HG02763 (cell line): ENCODE results near the gene C1orf167.
A peak's percentile ranks its signal among the peaks of the same experiment; 100 is the strongest.
"Not testable (repeated sequence)": the region's sequence is repeated elsewhere in the genome, so short reads cannot be mapped to it uniquely, and the experiment has no call there.

Experiments used
- ATAC-seq: cut with Tn5 transposase; IDR thresholded peaks from one replicate; pipeline ENCODE4 v1.9.1; 2021; ENCODE audit warnings: mild to moderate bottlenecking, moderate library complexity; ENCODE audit not compliant: unreplicated experiment

Gene C1orf167

DNA sequence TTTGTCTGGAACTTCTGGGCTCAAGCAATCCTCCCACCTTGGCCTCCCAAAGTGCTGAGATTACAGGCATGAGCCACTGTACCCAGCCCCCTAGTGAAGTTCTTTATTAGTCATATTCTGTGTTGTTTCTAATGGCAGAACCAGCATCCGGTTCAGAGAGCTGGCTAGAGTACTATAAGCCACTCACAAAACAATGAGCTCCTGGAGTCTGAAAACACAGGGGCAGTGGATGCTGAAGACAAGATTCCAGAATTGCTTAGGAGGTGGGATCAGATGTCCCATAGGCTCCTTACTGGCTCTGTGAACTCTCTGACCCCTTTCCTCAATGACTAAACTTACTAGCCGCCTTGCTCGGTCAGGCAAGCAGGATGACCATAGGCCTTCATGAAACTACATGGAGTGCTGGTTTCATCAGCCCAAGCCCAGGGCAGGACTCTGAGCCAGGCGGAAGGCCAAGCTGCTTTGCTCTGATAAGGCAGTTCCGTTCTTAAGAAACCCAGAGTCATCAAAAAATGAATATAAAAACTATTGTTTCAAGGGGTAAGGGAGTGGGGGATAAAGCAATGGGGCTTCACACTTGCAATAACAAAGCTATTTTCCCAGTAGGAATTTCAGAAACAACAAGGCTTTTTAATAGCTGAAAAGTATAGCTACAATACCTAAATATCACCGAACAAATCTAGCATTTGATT lies 35.7 kb downstream of the C1orf167 start:
- no peak for ATAC-seq

DNA sequence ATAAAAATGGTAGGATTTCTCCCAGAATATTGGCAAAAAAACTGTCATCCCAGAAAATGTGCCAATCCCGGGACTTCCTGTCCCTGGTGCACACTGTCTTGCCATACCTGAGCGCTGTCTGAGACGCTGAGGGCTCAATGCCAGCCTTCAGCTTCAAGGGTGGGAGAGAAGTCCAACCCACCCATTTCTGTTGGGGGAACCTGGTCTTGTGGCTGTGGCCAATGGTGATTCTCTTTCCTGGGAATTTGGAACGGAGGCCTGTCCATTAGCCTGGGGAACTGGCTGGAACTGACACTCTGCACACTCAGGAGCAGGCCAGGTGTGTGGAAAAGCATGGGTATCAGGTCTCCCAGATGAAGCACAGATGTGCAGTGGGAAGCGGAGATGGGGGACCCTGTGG lies 37.1 kb downstream of the C1orf167 start:
- ATAC-seq: no peak

DNA sequence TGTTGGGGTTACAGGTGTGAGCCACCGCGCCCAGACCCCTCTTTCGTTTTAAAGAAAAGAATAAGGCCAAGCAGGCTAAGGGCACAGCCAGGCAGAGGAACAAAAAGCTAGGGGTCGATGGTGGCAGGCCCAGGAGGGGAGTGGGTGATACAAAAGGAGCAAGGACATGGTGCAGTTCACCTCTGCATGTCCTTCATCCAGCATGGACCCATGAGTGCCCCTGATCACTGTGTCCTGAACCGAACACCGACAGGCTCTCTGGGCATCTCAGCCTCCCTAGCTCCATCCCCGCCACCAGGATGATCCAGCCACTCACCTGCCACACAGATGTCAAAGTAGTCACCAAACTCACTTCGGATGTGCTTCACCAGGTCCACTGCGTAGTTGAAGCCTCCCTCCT lies 37.9 kb downstream of the C1orf167 start:
- no peak for ATAC-seq

DNA sequence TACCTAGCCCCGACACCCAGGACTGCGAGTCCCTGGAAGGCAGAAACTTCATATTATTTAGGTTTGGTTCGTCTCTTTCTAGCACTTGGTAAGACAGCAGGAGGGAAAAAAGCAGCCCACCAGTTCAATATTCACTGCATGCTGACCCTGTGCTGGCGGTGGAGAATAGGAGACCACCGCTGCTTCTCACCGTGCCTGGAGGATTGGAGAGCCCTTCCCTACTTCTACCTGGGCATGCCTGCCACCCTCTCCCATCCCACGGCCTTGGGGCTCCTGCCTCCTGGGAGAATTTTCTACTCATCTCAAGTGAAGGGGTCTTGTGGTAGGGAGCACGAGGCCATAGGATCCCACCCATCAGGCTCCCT lies 38.4 kb downstream of the C1orf167 start:
- no peak for ATAC-seq

DNA sequence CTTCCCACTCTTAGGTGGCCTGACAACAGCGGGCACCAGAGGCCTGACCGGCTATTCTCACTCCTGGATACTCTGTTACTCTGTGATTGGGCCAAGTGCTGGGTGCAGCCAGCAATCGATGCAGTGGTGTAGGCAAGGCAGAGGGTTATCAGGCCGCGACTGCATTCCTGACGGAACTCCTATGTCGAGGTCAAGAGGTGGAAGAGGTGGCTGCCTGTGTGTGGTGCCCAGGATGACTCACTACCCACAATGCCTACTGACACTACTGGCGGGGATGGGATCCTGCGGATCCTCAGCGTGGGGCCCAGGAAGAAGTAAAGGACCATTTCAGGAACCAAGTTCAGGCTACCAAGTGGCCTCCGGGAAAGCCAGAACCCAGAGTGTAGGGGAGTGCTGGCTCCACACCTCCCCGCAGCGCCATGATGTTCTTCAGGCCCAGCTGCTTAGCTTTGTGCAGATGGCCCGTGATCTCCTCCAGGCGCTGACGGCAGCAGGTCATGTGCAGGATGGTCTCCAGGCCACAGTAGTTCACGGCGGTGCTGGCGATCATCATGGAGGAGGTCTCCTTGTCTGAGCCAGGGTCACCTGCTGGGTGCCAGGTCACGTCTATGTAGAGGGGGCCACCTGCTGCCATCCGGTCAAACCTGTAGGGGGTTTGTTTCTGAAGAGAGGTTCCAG lies 38.9 kb downstream of the C1orf167 start:
- no peak for ATAC-seq

DNA sequence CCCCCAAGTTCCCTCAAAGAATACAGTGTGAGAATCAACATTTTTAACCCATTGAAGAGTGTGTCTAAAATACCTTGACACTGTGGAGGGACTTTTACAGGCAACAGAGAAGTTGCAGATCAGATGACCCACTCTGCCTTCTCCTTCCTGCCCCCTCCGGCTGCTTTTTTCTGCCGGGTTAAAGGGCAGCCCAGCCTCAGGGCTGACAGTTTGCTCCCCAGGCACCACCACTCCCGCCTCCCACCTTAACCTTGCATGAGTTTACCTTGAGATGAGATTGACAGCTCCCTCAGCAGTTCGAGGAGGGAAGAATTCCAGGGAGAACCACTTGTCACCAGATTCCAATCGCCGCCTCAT lies 40.6 kb downstream of the C1orf167 start:
- ATAC-seq: no peak

DNA sequence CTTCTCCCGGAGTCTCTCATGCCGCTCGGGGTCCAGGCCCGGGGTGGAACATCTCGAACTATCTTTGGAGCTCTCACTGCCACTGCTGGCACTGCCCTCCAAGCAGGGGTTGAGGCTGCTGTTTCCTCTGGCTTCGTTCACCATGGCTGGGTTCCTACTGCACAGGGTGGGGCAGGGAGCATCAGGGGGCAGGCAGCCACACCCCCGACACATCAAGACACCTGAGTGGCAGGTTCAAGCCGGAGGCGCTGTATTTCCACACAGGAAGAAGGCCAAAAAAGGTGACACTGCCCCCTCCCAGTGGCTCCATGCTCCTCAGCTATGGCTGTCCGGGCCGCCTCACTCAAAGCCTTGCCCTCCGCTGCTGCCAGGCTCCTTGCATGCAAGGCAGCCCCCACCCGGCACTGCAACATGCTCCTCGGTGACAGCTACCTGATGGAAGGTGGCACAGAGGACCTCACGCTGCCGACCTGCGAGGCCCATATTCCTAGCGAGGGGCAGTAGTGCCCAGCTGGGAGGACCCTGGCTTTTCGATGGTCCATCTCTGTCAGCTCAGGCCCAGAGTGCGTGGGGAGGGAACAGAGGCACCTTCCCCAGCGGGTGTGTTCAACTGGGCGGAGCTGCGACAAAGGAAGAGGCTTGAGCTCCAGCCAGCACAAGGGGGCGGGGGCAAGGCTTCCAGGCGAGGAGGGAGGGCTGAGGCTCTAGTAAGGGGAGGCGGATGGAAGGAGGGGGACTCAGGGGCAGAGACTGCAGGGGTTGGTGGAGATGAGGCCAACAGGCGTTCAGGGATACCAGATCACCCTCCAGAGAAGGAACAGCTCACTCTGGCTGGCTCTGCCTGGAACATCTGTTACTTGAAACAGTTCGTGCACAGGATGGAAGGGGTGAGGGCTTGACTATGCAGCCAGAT lies 41.2 kb downstream of the C1orf167 start:
- no peak for ATAC-seq

DNA sequence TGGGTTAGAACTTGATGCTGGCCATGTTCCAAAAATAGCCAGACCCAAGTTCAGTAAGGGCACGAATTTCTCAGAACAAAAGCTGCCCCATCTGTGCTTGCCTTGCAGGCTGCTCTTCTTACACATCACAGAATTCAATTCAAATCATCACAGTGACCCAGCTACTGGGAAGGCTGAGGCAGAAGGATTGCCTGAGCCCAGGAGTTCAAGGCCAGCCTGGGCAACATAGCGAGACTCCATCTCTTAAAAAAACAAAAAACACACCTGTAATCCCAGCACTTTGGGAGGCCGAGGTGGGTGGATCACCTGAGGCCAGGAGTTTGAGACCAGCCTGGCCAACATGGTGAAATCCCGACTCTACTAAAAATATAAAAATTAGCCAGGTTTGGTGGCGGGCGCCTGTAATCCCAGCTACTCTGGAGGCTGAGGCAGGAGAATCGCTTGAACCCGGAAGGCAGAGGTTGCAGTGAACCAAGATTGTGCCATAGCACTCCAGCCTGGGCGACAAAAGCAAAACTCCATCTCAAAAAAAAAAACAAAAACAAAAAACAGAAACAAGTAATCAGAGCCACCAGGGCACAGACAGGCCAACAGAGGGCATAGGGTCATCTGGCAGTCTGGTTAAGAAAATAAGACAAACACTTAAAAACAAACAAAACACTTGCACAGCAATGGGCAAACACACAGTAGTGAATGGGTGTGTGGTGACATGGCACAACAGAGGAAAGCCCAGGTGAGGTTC lies 42.1 kb downstream of the C1orf167 start:
- not testable (repeated sequence) for ATAC-seq

DNA sequence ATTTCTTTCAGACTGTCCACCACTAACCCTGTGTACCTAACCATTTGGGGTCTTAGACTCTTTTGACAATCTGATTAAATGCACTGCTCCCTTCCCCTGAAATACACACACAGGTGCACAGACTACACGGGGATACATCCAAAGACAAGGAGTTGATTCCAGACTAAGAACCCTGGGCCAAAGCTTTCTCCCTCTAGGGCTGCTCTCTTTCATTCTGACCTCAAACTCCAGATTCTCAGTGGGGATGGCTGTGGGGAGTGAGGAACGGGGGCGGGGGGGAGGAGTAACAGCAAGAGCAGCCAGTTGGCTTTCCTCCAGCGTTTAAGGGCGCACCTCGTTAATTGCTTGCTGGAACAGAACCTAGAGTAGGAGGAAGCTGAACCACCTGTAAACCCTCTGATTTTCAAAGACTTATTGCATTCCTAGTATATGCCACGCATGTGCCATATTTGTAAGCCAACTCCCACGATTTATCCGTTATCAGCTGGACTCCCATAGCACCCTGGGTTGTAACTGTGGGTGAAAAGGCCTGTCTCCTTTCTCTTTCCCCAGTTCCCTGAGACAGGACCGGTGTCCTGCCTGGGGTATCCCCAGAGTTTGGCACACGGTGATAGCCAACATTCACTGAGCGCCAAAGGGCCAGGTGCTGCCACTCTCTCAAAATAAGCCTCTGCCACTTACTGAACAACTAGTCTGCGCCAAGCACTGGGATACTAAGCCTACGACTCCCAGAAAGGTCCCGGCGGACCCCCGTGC lies 42.9 kb downstream of the C1orf167 start:
- ATAC-seq: no peak

DNA sequence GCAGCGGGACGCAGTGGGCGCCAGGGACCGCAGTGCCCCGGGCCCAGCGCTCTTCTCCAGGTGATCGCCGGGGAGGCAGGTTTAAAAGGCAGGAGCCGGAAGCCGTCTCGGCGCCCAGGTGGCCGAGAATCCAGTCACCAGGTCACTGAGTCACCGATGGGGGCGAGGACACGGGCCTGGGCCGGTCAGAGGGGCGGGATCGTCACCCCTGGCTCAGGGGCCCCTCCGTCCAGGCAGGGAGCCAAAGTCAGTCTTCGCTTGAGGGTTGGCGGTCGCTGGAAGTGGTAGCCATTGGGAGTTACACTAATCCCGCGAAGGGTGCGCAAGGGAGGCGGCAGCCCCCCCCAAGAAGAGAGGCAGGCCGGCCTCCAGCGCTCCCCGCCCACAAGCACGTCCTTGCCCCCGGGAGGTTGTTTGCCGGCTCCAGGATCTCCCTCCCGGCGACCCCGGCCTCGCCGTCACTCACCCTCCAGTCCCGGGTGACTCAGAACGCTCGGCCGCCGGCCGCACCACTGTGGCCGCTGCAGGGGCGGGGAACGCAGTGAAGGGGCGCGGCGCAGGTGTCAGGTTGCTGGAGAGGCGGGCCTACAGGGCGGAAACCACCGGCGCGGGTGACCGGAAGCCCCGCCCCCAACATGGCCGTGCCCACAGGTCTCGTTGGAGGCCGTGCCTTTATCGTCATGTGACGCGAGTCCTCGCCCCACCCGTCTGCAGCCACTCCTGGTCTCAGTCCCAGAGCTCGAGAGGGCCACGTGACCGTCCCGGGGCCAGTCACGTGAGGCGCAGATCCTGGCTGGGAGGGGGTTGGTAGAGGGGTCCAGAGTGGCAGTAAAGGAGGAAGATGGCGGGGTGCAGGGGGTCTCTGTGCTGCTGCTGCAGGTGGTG lies 43.7 kb downstream of the C1orf167 start, which contains the start of the genes CLCN6 and MTHFR:
CLCN6 (plus strand) TSS at position 770 of the 885 bp plus-strand sequence; CDS start at position 842, 72 bp downstream.
MTHFR (minus strand) TSS at position 543 of the 885 bp plus-strand sequence. CDS start 2,848 bp downstream, outside the sequence.
- ATAC-seq: peak; percentile 86

DNA sequence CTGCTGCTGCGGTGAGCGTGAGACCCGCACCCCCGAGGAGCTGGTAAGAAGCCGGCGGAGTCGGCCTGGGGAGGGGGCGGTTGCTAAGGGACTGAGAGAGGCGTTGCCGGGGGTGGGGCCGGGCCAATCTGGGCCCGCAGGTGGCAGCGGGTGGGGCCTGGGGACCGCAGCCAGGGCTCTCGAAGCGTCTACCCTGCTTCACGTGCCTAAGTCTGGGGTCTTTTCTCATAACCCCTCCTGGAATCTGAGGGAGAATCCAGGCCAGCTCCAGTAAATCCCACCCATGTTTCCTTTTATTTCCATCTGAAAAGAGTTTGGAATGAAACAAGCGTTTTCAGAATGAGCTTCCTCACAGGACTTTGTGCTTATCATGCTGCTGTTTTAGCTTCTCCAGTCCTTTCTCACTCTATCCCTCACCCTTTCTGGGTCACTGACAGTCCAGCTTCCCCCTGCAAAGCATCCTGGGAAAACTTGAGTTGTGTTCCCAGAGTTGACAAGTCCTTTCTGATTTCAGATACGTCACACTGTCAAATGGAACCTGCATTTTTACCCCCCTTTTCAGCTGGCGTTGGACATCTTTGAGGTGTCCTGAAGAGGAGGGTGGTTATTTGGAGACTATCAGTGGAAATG lies 44.4 kb downstream of the C1orf167 start:
- peak; percentile 31 for ATAC-seq

DNA sequence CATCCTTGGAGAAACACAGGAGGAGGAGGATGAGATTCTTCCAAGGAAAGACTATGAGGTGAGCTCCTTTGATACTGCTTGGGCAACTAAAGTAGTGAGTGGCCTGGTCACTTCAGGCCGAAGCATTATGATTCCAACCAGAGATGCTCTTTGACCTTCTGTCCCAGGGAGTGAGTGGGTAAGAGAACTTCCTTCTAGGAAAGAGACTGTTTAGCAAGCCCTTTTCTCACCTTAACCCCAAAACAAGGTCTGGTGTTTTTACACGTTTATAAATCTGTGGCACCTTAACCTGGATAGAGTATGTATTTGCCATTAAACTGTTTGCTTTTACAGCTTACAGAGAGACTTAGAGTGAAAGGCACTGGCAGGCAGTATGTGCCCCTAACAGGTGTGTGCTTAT lies 45.1 kb downstream of the C1orf167 start:
- ATAC-seq: no peak

DNA sequence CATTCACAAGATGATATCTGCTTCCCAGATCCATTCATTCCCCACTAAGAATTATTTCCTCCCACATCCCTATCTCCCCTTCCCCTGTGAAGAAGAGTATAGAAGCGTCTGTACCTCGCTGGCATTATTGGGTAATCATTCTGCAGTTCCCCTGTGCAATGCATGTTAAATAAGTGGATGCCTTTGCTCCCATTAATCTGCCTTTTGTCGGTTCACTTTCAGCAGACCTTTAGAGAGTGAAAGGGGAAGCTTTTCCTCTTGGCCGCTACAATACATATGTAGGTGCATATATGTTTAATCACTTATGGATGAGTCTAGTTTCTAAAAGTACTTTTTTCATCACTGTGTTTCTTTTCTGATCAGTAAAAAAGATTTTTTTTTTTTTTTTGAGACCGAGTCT lies 51.0 kb downstream of the C1orf167 start:
- no peak for ATAC-seq

DNA sequence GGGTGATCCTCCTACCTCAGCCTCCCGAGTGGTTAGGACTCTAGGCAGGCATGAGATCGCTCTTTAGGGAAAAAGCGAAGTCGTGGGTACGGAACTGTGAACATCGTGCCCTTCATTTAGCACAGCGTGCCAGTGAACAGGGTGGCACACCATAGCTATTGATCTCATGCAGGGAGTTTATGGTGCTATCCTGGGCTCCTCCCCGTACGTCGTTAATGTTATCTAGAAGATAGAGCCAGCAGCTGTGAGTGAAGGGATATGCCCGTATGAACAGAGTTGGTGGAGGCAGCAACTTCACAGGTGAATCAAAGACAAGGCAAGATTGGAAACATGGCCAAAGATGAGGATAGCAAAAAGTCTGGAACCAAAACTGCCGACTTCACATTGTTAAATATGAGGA lies 55.2 kb downstream of the C1orf167 start:
- ATAC-seq: no peak

DNA sequence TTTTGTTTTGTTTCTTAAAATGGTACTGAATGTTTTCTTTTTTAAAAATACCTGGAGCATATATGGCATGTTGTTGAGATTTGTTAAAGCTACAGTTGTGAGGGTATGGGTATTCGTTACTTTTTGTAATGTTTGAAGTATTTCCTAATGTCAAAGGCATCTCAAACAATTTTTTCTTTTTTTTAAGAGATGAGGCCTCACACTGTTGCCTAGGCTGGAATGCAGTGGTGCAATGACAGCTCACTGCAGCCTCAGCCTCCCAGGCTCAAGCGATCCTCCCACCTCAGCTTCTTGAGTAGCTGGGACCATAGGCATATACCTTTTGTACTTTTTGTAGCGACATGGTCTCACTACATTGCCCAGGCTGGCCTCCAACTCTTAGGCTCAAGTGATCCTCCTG lies 60.1 kb downstream of the C1orf167 start:
- no peak for ATAC-seq

DNA sequence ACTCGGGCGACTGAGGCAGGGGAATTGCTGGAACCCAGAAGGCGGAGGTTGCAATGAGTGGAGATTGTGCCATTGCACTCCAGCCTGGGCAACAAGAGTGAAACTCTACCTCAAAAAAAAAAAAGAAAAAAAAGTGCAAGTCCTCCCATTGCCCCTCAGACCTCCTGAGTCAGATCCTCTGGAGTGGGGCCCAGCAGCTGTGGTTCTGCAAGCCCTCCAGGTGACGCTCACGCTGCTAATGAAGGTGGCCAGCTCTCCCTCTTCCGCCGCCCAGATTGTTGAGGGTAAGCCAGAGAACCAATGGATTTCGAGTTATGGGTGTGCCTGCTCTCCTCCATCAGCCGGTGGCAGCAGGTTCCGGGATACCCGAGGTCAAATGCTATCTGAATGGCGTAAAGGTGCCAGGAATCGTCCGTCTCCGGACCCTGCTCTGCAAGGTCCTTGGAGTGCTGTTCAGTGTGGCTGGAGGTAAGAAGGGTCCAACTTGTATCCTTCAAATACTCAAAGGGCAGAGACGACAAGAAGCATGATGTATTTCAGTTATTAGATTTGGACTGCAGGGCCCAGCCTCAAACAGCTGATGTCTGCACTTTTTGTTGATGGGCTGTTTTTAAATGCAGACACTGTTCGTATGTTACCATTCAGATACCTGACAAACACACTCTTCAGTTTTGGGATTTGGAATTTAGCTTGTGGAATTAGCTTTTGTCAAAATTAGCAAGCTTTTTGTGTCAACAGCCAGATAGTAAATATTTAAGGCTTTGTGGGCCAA lies 61.6 kb downstream of the C1orf167 start:
- no peak for ATAC-seq

DNA sequence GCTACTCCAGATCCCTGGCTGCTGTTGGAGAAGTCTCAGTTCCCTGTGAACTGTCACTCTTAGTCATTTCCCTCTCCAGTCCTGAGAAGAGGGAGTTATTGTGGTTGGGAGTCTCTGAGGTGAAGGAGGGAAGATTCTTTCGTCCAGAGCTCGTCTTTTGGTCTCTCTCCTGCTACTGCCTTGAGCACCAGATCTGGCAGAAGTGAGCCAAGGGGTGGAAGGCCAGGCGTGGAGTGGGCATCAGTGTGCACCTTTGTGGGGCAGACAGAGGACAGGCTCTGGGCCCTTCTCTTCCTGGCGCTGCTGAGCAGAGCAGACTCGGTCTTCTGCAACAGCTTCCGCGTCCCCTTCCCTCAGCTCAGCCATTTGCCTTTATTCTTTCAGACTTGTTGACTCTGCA lies 63.1 kb downstream of the C1orf167 start:
- no peak for ATAC-seq

DNA sequence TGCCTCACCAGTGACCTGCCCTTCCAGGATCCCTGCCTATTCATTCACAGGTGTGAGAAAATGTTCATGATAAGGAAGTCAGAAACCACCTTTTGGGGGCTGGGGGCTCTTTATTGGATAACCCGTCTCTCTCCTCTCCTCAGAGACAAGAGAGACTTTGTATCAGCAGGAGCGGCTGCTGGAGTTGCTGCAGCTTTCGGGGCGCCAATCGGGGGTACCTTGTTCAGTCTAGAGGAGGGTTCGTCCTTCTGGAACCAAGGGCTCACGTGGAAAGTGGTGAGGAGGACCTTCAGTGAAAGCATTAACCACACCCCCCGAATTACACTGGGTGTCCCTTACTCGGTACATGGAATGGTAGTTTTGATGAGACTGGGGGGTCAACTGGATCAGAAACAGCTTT lies 65.0 kb downstream of the C1orf167 start:
- no peak for ATAC-seq
